Activated CD8-positive, alpha-beta memory T cell treated with anti-CD3 and anti-CD28 coated beads, Interleukin-2, amount 50 U/mL, for 24 hours (primary cell): ENCODE results near the gene ACSF3.

Source experiments
- DNase-seq: peaks from one replicate; pipeline ENCODE4 v3.0.0-alpha.2; 2020; ENCODE audit errors: extremely low read depth

Gene ACSF3

GRCh38 chr16:89095491-89095951 is 1.9 kb downstream of the ACSF3 start:
- DNase-seq, result no peak

GRCh38 chr16:89096042-89096717 is 2.5 kb downstream of the ACSF3 start:
- no peak for DNase-seq

GRCh38 chr16:89096768-89097391 is 3.2 kb downstream of the ACSF3 start:
- peak; percentile 39 for DNase-seq

DNA sequence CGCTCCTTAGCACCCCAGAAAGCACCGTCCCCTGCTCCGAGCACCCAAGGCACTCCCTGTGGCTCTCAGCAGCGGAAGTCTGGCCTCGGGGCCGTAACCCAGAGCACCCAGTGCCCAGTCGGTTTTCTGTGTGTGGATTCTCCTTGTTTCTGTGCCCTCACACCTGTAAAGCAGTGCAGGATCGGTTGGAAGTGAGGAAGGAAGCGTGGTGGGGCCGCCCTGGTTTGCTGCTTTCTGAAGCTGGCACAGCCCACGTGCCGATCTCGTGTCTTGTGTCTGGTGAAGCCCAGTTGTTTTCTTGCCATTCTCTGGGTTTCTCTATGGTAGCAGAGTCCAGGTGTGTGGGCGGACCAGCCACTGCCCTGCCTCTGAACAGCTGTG is 3.7 kb downstream of the ACSF3 start:
- no peak for DNase-seq

- no peak for DNase-seq
Measured at GRCh38 chr16:89098767-89099430, 5.2 kb downstream of the ACSF3 start.

DNA sequence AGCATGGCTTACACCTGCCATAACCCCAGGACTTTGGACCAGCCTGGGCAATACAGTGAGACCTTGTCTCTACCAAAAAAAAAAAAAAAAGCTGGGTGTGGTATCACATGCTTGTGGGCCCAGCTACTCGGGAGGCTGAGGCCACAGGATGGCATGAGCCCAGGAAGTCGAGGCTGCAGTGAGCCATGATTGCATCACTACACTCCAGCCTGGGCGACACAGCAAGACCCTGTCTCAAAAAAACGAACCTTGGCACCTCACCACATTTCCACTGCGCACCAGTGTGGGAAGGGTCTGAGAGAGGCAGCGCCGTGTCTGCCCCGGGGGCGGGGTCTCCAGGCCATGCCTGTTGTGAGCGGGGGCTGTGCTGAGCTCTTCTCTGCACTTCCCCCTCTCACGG is 6.3 kb downstream of the ACSF3 start:
- DNase-seq, result no peak

DNA sequence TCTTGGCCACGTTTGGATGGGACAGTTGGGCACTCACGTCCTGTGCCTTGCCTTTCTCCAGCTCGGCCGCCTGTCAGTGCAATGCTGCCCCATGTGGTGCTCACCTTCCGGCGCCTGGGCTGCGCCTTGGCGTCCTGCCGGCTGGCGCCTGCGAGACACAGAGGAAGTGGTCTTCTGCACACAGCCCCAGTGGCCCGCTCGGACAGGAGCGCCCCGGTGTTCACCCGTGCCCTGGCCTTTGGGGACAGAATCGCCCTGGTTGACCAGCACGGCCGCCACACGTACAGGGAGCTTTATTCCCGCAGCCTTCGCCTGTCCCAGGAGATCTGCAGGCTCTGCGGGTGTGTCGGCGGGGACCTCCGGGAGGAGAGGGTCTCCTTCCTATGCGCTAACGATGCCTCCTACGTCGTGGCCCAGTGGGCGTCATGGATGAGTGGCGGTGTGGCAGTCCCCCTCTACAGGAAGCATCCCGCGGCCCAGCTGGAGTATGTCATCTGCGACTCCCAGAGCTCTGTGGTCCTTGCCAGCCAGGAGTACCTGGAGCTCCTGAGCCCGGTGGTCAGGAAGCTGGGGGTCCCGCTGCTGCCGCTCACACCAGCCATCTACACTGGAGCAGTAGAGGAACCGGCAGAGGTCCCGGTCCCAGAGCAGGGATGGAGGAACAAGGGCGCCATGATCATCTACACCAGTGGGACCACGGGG is 7.1 kb downstream of the ACSF3 start:
- no peak for DNase-seq

GRCh38 chr16:89101303-89102040 is 7.8 kb downstream of the ACSF3 start:
- no peak for DNase-seq

DNA sequence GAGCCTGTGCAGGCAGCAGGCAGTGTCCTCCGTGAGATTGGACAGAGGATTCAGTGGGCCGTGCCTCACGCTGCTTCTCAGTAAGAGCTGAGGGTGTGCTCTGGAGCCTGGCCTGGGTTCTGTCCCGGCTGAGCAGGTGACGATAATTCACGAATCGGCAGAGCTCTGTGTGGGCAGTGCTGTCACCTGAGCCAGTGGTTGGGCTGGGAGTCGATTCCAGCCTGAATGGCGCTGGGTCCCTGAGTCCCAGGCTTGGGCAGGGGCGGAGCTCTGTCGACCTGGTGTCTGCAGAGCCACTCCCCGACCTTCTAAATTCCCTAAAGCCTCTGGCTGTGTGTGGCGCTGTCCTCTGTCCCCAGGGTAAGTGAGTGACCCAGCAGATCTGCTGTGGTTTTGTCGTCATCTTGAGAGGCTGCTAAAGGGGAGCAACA is 8.4 kb downstream of the ACSF3 start:
- DNase-seq, result no peak

DNA sequence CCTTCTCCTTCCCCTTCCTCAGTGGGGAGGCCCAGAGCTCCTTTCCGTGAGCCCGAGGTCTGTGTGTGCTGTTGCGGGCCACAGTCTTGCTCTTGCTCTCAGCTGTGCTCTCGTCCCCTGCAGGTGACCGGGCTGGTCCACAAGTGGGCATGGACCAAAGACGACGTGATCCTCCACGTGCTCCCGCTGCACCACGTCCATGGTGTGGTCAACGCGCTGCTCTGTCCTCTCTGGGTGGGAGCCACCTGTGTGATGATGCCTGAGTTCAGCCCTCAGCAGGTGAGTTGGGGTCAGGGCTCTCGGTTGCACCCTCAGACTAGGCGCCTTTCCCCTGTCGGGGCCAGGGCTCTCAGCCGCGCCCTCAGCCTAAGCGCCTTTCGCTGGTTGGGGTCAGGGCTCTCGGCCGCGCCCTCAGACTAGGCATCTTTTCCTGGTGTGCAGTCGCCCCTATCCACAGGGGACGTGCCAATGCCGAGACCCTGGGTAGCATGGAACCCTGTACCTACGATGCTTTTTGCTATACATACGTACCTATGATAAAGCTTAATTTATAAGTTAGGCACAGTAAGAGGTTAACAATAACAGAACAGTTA is 8.9 kb downstream of the ACSF3 start:
- no peak for DNase-seq

- no peak for DNase-seq
Measured at GRCh38 chr16:89103156-89103555, 9.5 kb downstream of the ACSF3 start.

DNA sequence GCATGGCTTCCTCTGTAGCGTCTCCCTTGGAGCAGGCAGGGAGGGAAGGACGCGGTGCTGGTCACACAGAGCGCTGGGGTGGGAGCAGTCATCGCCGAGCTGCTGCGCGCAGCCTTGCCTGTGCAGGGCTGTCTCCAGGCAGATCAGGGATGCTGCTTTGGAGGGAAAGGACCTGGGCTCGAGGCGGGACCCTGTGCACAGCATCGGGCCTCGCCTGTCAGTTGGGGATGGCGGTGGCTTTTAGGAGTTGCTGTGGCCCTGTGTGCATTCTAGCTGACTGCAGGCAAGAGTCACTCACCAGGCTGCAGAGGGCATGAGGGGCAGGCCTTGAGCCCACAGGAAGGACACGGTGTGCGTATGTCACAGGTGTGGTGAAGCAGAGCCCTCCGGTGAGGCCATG is 10.1 kb downstream of the ACSF3 start:
- no peak for DNase-seq

DNA sequence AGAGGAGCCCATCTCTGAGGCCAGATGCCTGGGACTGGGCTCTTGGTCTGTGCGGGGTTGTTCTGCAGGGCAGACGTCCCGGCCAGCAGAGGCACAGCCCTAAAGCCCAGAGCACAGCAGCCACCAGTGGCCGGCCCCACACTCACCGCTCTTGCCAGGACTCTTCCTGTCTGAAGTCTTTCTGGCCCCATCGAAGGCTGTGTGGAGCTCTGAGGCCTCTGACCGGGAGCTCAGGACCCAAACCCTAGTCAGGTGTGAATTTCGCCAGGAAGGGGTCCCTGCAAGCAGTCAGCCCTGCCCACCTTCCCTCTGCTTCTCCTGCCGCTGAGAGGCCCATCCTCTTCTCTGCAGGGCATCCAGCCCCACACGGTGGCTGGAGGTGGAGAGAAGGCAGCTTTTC is 10.7 kb downstream of the ACSF3 start:
- DNase-seq, result no peak

GRCh38 chr16:89104930-89105571 is 11.4 kb downstream of the ACSF3 start:
- DNase-seq, result no peak

GRCh38 chr16:89105599-89106151 is 12.0 kb downstream of the ACSF3 start:
- no peak for DNase-seq

DNA sequence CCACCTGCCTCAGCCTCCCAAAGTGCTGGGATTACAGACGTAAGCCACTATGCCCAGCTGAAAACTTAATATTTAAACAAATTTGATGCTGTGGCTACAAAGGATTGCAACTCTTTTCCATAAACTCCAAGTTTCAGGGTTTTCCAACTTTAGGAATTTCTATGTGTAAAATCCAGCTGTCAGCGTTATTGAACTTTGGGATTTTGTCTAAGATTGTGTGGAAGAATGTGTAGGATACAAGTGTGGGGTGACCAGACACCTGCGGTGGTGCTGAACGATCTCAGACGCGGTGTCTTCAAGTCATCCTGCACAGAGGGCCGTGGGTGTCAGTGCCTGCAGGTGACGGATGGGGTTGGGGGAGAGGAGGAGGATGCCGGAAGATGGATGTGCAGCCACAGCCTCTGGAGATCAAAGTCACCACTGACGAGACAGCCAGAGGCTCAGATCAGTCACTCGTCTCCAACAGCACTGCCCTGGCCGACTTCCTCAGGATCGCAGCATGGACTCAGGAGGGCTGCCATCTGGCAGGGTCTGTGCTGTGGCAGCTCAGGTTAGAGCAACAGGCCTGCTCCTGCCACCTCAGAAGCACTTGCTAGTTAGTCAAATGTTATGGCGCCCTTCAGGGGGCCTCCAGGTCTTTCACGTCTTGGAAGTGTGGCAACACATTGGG is 13.0 kb downstream of the ACSF3 start:
- DNase-seq, result no peak

DNA sequence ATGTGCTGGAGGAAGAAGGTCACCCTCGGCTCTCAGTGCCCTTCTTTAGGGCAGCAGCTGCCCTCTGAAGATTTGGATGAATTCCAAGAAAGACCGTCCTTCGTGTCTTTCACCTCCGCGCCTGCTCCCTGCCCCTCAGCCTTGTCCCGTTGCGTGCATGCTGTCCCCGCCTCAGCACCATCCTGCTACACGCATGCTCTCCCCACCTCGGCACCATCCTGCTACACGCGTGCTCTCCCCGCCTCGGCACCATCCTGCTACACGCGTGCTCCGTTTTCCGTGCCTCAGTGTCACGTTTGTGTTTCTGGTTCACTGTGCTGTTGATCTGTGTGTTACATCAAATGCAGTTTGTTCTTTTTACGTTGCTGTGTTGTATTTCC is 13.5 kb downstream of the ACSF3 start:
- DNase-seq, result no peak

- DNase-seq, result no peak
Measured at GRCh38 chr16:89108416-89108815, 14.8 kb downstream of the ACSF3 start.

GRCh38 chr16:89110641-89111040 is 17.0 kb downstream of the ACSF3 start:
- no peak for DNase-seq

GRCh38 chr16:89111263-89111662 is 17.6 kb downstream of the ACSF3 start:
- DNase-seq, result no peak
